DOHH2 (cell line): ENCODE data around the gene HVCN1.

Source experiments
- CTCF ChIP-seq: fragments of 200-600 bp; sonication (generic); IDR thresholded peaks from one replicate; pipeline ENCODE4 v1.5.1; 2014; ENCODE audit warnings: antibody characterized with exemption, mild to moderate bottlenecking, low read depth, low read length; ENCODE audit not compliant: poor library complexity, severe bottlenecking
- EZH2phosphoT487 ChIP-seq: fragments of 200-600 bp; sonication (generic); IDR thresholded peaks from 2 replicates; pipeline ENCODE4 v1.6.1; 2017; ENCODE audit warnings: borderline replicate concordance, mild to moderate bottlenecking, antibody characterized with exemption, low read length, moderate library complexity, mixed read lengths

GRCh38 chr12:110657747-110658146 is 31.2 kb downstream of the HVCN1 start:
- TF ChIP-seq CTCF (no peak), EZH2phosphoT487 (no peak)
